Large intestine (tissue), 3 donors: ENCODE data around the gene TSPAN8. TPM values are rescaled to one million over a fixed set of nuclear protein-coding genes. Genes with fewer than 3 reads are reported as not detected.

Experiments
- DNase-seq, 2 donors: peaks; one replicate each; pipeline versions ENCODE4 v3.0.0 to v3.0.0-alpha.2; 2013
- H3K27ac ChIP-seq: one replicate; pipeline ENCODE4 v1.5.1; 2013; ENCODE audit warnings: low read length
- H3K27me3 ChIP-seq: 2 replicates; pipeline ENCODE4 v1.6.1; 2013; ENCODE audit warnings: low read length; ENCODE audit not compliant: control insufficient read depth, insufficient read depth
- H3K36me3 ChIP-seq: 2 replicates; pipeline ENCODE4 v1.6.1; 2013; ENCODE audit warnings: low read length; ENCODE audit not compliant: control insufficient read depth, insufficient read depth
- H3K4me1 ChIP-seq: one replicate; pipeline ENCODE4 v1.6.1; 2013; ENCODE audit warnings: low read length; ENCODE audit not compliant: control insufficient read depth, insufficient read depth
- H3K4me3 ChIP-seq: one replicate; pipeline ENCODE4 v1.5.1; 2013; ENCODE audit warnings: low read length
- H3K9me3 ChIP-seq: one replicate; pipeline ENCODE4 v1.6.1; 2013; ENCODE audit warnings: mild to moderate bottlenecking, low read depth, low read length, moderate library complexity; ENCODE audit not compliant: control insufficient read depth
- WGBS: methylation state at CpG from one replicate; pipeline ENCODE4 v1.1.5; 2013; ENCODE audit warnings: low lambda C conversion rate; ENCODE audit not compliant: insufficient coverage; 5-methylcytosine and 5-hydroxymethylcytosine counted together
- polyA plus RNA-seq: library from polyadenylated mRNA; unstranded; fragments of 120-200 nt; gene quantifications from one replicate; pipeline ENCODE4 v1.2.1, GENCODE V29; 2013

Gene TSPAN8
- polyA plus RNA-seq, 1 donor, result 595 TPM

DNA sequence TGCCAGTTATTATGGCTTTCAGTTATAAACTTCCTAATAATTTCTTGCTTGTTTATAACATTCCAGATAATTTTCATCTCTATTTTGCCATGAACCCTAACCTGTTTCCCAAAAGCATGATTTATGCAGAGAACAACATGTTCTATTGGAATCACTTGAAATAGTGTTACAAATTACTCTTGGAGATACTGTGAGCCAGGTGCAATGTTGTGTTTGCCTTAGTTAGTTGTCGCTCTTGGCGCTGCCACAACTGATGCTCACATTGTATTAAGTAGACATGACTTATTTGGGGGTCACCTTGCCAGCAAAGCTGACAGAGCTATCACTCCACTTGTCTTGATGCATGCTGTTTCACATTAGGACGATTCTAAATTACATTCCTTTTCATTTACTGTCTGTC lies 49.4 kb downstream of the TSPAN8 start:
- 88% methylated on average over 1 of the region's 3 CpGs for WGBS
- H3K9me3 ChIP-seq, result peaks cover 4% of the 10 kb centered on the region
- H3K4me3 ChIP-seq, result no peak overlapping the region
- no peak overlapping the region for H3K27ac ChIP-seq
- DNase-seq, result no peak
- no peaks in the 10 kb centered on the region for H3K27me3 ChIP-seq
- peaks cover 20% of the 10 kb centered on the region for H3K4me1 ChIP-seq
- H3K36me3 ChIP-seq, result peaks cover 10% of the 10 kb centered on the region

DNA sequence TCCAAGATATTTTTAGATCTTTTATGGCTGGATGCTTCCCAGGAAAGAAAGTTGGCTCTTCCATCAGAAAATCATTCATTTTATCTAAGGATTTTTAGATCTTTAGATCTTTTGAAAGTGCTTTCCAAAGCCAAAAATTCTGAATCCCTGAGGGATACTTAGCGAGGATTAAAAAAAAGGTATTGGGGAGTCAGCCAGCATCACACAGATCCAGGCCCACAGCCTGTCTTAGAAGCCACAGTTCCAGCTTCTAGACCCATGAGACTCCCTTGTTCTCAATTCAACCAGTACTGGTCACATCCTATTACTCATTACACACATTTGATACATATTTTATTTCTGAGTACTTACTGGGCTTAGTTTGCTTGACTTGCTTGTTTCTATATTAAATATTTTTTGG lies 49.9 kb downstream of the TSPAN8 start:
- Histone ChIP-seq H3K36me3 (peaks cover 10% of the 10 kb centered on the region), H3K4me1 (peaks cover 20% of the 10 kb centered on the region), H3K27me3 (no peaks in the 10 kb centered on the region), H3K27ac (no peak overlapping the region), H3K9me3 (peaks cover 4% of the 10 kb centered on the region), H3K4me3 (no peak overlapping the region)
- no peak for DNase-seq
- WGBS, result no CpG with 5 or more reads among the region's 1 CpG

DNA sequence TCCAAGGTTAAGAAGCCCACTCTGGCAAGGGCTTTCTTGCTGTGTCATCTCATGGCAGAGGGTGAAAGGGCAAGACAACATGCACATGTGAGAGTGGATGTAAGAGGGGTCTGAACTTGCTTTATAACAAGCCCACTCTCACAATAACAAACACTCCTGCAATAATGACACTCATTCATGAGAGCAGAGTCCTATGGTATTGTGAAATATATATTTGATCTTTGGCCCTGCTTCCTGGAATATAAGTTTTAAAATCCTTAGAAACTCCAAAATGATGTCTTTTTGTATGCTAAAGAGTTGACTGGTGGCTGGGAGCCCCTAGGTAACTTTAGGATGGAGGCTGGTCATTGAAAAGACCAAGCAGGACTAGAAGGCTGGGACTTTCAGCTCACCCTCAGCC lies 51.8 kb downstream of the TSPAN8 start:
- peak; percentile 34 to 77 for DNase-seq
- peak overlapping the region; percentile 67 for H3K27ac ChIP-seq
- H3K9me3 ChIP-seq, result no peaks in the 10 kb centered on the region
- peaks cover 7% of the 10 kb centered on the region for H3K36me3 ChIP-seq
- peaks cover 20% of the 10 kb centered on the region for H3K4me1 ChIP-seq
- no peaks in the 10 kb centered on the region for H3K27me3 ChIP-seq
- H3K4me3 ChIP-seq, result no peak overlapping the region

DNA sequence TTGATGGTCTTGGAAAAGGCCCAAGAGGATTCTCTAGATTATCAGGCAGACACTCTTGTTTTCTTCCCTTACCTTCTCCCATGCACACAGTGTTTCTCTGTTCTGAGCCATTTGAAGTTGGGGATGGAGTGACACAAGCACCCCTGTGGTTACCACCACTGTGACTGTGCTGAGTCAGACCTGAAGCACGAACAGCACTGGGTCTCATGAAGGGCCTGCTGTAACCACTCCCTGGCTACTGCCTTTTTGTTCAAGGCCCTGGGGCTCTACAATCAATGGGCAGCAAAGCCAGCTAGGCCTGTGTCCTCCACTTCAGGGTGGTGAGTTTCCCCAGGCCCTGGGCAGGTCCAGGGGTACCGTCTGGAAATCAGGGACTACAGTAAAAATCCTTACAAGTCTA lies 65.5 kb downstream of the TSPAN8 start:
- no CpG with 5 or more reads among the region's 2 CpGs for WGBS
- H3K36me3 ChIP-seq, result no peaks in the 10 kb centered on the region

DNA sequence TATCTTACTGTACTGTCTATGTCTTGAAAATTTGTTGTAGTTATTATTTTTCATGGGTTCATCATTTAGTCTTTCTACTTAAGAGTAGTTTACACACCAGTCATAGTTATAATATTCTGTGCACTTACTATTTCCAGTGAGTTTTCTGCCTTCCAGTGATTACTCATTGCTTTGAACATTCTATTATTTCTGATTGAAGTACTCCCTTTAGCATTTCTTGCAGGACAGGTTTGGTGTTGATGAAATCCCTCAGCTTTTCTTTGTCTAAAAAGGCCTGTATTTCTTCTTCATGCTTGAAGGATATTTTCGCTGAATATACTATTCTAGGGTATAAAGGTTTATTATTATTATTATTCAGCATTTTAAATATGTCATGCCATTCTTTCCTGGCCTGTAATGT lies 66.8 kb downstream of the TSPAN8 start:
- no peak overlapping the region for H3K27ac ChIP-seq
- no peaks in the 10 kb centered on the region for H3K27me3 ChIP-seq
- H3K4me1 ChIP-seq, result no peaks in the 10 kb centered on the region
- H3K4me3 ChIP-seq, result no peak overlapping the region
- peaks cover 8% of the 10 kb centered on the region for H3K9me3 ChIP-seq
- H3K36me3 ChIP-seq, result no peaks in the 10 kb centered on the region
- no peak for DNase-seq
- no CpG with 5 or more reads among the region's 1 CpG for WGBS

More for the DNA sequence above, 65.5 kb downstream of the TSPAN8 start:
- no peak overlapping the region for H3K4me3 ChIP-seq
- no peak for DNase-seq
- H3K4me1 ChIP-seq, result no peaks in the 10 kb centered on the region
- H3K27ac ChIP-seq, result no peak overlapping the region
- no peaks in the 10 kb centered on the region for H3K27me3 ChIP-seq
- H3K9me3 ChIP-seq, result peaks cover 8% of the 10 kb centered on the region

DNA sequence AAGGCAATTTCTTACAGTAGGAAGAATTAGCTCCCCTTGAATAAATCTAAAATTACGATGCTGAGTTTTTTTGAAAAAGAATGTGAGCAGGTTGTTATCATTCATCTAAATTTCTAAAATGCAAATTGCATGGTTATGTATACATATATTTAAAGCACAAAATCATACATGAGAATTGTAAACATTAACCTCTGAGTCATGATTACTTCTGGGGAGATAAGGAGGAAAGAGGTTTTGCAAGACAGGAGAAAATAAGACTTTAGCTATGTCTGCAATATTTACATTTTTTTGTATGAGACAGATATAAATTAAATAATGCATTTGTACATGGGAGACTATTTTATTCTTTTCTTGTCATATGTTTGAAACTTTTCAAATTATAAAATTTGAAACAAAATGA lies 72.2 kb downstream of the TSPAN8 start:
- Histone ChIP-seq H3K4me3 (no peak overlapping the region), H3K4me1 (peaks cover 3% of the 10 kb centered on the region), H3K9me3 (peaks cover 4% of the 10 kb centered on the region), H3K27ac (no peak overlapping the region), H3K36me3 (no peaks in the 10 kb centered on the region), H3K27me3 (no peaks in the 10 kb centered on the region)
- no CpG with 5 or more reads among the region's 1 CpG for WGBS
- peak in 1 of 2 donors; percentile 43 for DNase-seq

DNA sequence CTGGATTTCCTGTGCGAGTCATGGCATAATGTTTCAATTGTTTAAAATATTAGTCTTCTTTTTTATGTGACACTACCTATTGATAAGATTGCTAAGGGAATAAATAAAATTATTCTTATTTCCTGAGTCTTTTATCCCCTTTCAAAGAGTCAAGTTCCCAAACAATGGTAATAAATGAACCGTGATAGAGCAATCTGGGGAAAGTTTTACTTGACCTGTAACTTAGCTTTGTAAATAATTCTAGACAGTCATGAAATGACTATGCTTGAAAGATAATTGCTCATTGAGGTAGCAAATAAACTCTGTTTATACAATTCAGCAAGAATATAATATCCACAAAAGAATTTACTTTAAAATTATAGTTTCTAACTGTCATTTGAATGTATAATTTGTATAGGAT lies 82.1 kb downstream of the TSPAN8 start:
- H3K27ac ChIP-seq, result no peak overlapping the region
- H3K4me3 ChIP-seq, result no peak overlapping the region
- WGBS, result 100% methylated on average over 1 of the region's 2 CpGs
- H3K9me3 ChIP-seq, result no peaks in the 10 kb centered on the region
- H3K27me3 ChIP-seq, result no peaks in the 10 kb centered on the region
- no peak for DNase-seq
- H3K36me3 ChIP-seq, result no peaks in the 10 kb centered on the region
- H3K4me1 ChIP-seq, result no peaks in the 10 kb centered on the region

Other genes with a start within 250 kb of the TSPAN8 start
- gene PTPRR, start 237.3 kb downstream of the TSPAN8 start, polyA plus RNA-seq, result 3.0 TPM